HG03460 (cell line): ENCODE data around the gene ANAPC16.
"Not testable (repeated sequence)": the region's sequence is repeated elsewhere in the genome, so short reads cannot be mapped to it uniquely, and the experiment has no call there.

ENCODE experiments used
- ATAC-seq: cut with Tn5 transposase; IDR thresholded peaks from one replicate; pipeline ENCODE4 v1.9.1; 2021; ENCODE audit not compliant: unreplicated experiment

Gene ANAPC16

GRCh38 chr10:72242675-72243074 is 26.9 kb downstream of the ANAPC16 start:
- no peak for ATAC-seq

- no peak for ATAC-seq
Observed at GRCh38 chr10:72243822-72244437, 28.1 kb downstream of the ANAPC16 start.

GRCh38 chr10:72244573-72245038 is 28.8 kb downstream of the ANAPC16 start:
- no peak for ATAC-seq

GRCh38 chr10:72245949-72246525 is 30.2 kb downstream of the ANAPC16 start:
- ATAC-seq: no peak

- ATAC-seq: peak; percentile 79
Observed at GRCh38 chr10:72248468-72249151, 32.8 kb downstream of the ANAPC16 start.

- not testable (repeated sequence) for ATAC-seq
Observed at GRCh38 chr10:72249176-72249862, 33.5 kb downstream of the ANAPC16 start.

- no peak for ATAC-seq
Observed at GRCh38 chr10:72250666-72251065, 34.9 kb downstream of the ANAPC16 start.

GRCh38 chr10:72251635-72252034 is 35.8 kb downstream of the ANAPC16 start:
- no peak for ATAC-seq

- ATAC-seq: no peak
Observed at GRCh38 chr10:72252972-72253371, 37.2 kb downstream of the ANAPC16 start.

GRCh38 chr10:72253578-72253977 is 37.8 kb downstream of the ANAPC16 start:
- no peak for ATAC-seq

- ATAC-seq: no peak
Observed at GRCh38 chr10:72254813-72255568, 39.2 kb downstream of the ANAPC16 start.

- no peak for ATAC-seq
Observed at GRCh38 chr10:72255977-72256729, 40.3 kb downstream of the ANAPC16 start.

- no peak for ATAC-seq
Observed at GRCh38 chr10:72257051-72257892, 41.5 kb downstream of the ANAPC16 start.

GRCh38 chr10:72258617-72259016 is 42.8 kb downstream of the ANAPC16 start:
- no peak for ATAC-seq

- ATAC-seq: no peak
Observed at GRCh38 chr10:72259491-72260238, 43.9 kb downstream of the ANAPC16 start.

- ATAC-seq: peak; percentile 57
Observed at GRCh38 chr10:72260239-72260975, 44.6 kb downstream of the ANAPC16 start.

GRCh38 chr10:72260976-72261783 is 45.4 kb downstream of the ANAPC16 start:
- peak; percentile 58 for ATAC-seq
